ENCODE results near the gene WDFY4. TPM values are rescaled to one million over a fixed set of nuclear protein-coding genes. Genes with fewer than 3 reads are reported as not detected.

The WDFY4 gene
- total and polyA plus RNA-seq, 9 of the 15 experiments (the other 6 are each of a cell fraction or from before 2014, with no cell fraction given) = 0.01 to 0.02 (median 0.01) TPM; not detected in 6

DNA sequence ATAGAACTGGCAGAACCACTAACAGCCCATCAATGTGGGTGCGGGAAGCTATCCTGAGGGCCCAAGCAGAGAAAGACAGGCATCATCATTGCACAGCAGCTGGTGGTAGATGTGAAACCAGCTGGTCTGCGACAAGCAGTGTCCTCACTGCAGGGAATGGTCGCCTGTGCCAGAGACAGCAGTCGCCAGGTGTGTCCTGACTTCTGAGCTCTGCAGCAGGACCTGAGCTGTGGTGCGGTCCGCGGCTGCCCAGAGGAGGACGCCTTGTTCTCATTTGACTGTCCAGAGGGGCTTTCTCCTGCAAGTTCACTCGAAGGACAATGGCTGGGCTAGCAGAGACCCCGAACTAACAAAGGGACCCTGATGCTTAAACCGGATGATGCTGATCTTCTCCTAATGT lies 157.6 kb downstream of the WDFY4 start:
- H3K36me3 ChIP-seq (ENCODE audit: control insufficient read depth, insufficient read depth, low read length) = no peaks in the 10 kb centered on the region
- no peak for TF ChIP-seq RBM17 (IDR thresholded peaks at IDR 0.05; ENCODE audit: borderline replicate concordance, low read depth, low read length)
- TF ChIP-seq PPARD (CRISPR knock-in tag; IDR thresholded peaks at IDR 0.05) = no peak
- TF ChIP-seq TAF9B (IDR thresholded peaks at IDR 0.05; ENCODE audit: partially characterized antibody) = no peak
- TF ChIP-seq ZNF780A (CRISPR knock-in tag; IDR thresholded peaks at IDR 0.05) = no peak
- TF ChIP-seq BDP1 (IDR thresholded peaks at IDR 0.05; ENCODE audit: insufficient read depth, insufficient read length) = no peak
- TF ChIP-seq ZNF785 (CRISPR knock-in tag; IDR thresholded peaks at IDR 0.05) = no peak
- no peak for TF ChIP-seq HDAC3 (IDR thresholded peaks at IDR 0.05; ENCODE audit: borderline replicate concordance, partially characterized antibody)
- TF ChIP-seq, protein P1, sequence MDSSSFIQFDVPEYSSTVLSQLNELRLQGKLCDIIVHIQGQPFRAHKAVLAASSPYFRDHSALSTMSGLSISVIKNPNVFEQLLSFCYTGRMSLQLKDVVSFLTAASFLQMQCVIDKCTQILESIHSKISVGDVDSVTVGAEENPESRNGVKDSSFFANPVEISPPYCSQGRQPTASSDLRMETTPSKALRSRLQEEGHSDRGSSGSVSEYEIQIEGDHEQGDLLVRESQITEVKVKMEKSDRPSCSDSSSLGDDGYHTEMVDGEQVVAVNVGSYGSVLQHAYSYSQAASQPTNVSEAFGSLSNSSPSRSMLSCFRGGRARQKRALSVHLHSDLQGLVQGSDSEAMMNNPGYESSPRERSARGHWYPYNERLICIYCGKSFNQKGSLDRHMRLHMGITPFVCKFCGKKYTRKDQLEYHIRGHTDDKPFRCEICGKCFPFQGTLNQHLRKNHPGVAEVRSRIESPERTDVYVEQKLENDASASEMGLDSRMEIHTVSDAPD (CRISPR knock-in tag; IDR thresholded peaks at IDR 0.05) = no peak
- TF ChIP-seq ZNF766 (CRISPR knock-in tag; conservative IDR thresholded peaks at IDR 0.05) = no peak
- no peak for TF ChIP-seq NFE2L1 (tag; IDR thresholded peaks at IDR 0.05; ENCODE audit: borderline replicate concordance, low read depth)
- TF ChIP-seq SRSF1 (IDR thresholded peaks at IDR 0.05; ENCODE audit: low read depth, low read length) = no peak
- TF ChIP-seq MAFF (IDR thresholded peaks at IDR 0.05; ENCODE audit: low read length) = no peak
- no peak for TF ChIP-seq NRF1 (conservative IDR thresholded peaks at IDR 0.05 in 1 of 2, IDR thresholded peaks at IDR 0.05 in 1 of 2)
- TF ChIP-seq ZNF444 (CRISPR knock-in tag; IDR thresholded peaks at IDR 0.05) = no peak
- TF ChIP-seq ESRRA (IDR thresholded peaks at IDR 0.05; ENCODE audit: borderline replicate concordance, low read depth) = no peak
- no peak for TF ChIP-seq CREB1 (IDR thresholded peaks at IDR 0.05)
- no peak for TF ChIP-seq CREB1 (CRISPR knock-in tag; IDR thresholded peaks at IDR 0.05)
- no peak for TF ChIP-seq EZH2 (IDR thresholded peaks at IDR 0.05; ENCODE audit: borderline replicate concordance, low read depth, low read length)
- no peak overlapping the region for H3K27ac ChIP-seq (ENCODE audit: extremely low read depth, low read depth, low read length)
- H3K9me3 ChIP-seq (replicated peaks; ENCODE audit: control insufficient read depth, insufficient read depth, low read depth, low read length) = no peaks in the 10 kb centered on the region
- FAIRE-seq = no peak
- no peak for ATAC-seq
- no peak for DNase-seq (ENCODE audit: extremely low read depth in 1 of 4, low spot score in 3 of 4)
- H4K20me1 ChIP-seq (replicated peaks; ENCODE audit: control insufficient read depth, insufficient read depth, low read length) = 0 out of 2 replicates have a peak, but pooled peaks cover 3% of the 10 kb centered on the region
- POLR2A ChIA-PET = no interaction called here
- H3K4me3 ChIP-seq = no peak overlapping the region
- intact Hi-C loops (cut with micrococcal nuclease) = no loop called here
- no peaks in the 10 kb centered on the region for H3K79me2 ChIP-seq (ENCODE audit: control insufficient read depth, insufficient read depth, low read length)
- no peaks in the 10 kb centered on the region for H3K4me1 ChIP-seq (replicated peaks in 1 of 2; ENCODE audit: control insufficient read depth in 2 of 2, insufficient read depth in 2 of 2, low read length in 2 of 2)
- H2AFZ ChIP-seq (ENCODE audit: low read depth, low read length) = no peak overlapping the region
- H3K27me3 ChIP-seq (ENCODE audit: control insufficient read depth in 2 of 2, insufficient read depth in 2 of 2, low read length in 2 of 2) = peaks cover 10 to 30% of the 10 kb centered on the region in 2 experiments
- no peaks in the 10 kb centered on the region for H3K9me1 ChIP-seq (ENCODE audit: control insufficient read depth, insufficient read depth, low read length)
- no peak overlapping the region for H3K4me2 ChIP-seq (ENCODE audit: insufficient read depth, low read length)
- CTCF ChIA-PET (ENCODE audit: low intra/inter-chr PET ratio) = no interaction called here
- WGBS (ENCODE audit: insufficient coverage, low coverage, missing lambda C conversion rate) = 0% methylated on average over 11 of the region's 11 CpGs
- in situ Hi-C loops (cut with MboI) = no loop called here
- no TSS peak for BruUV-seq (replicated peaks)
- H3K9ac ChIP-seq (ENCODE audit: insufficient read depth in 1 of 2, low read depth in 2 of 2, low read length in 2 of 2) = no peak overlapping the region
